ENCODE results near the gene FAR1.

FAR1 gene

GRCh38 chr11:13685461-13686108, 17.1 kb downstream of the FAR1 start:
- Histone ChIP-seq H3K4me1 (no peaks in the 10 kb centered on the region), H3K4me2 (ENCODE audit: low read length) (no peak overlapping the region), H3K4me3 (ENCODE audit: low read depth, low read length) (no peak overlapping the region), H3K79me2 (peaks cover 8% of the 10 kb centered on the region), H3K9ac (no peak overlapping the region), H2AFZ (no peak overlapping the region), H3K27me3 (ENCODE audit: control insufficient read depth, insufficient read depth, low read length) (no peaks in the 10 kb centered on the region), H3K9me3 (ENCODE audit: control insufficient read depth, low read length) (no peaks in the 10 kb centered on the region), H3K36me3 (ENCODE audit: control insufficient read depth, insufficient read depth, low read length) (no peaks in the 10 kb centered on the region), H3K27ac (no peak overlapping the region)
- TF ChIP-seq CTCF (IDR thresholded peaks at IDR 0.05), result no peak

- Histone ChIP-seq H3K27me3 (ENCODE audit: control insufficient read depth, insufficient read depth, low read length) (no peaks in the 10 kb centered on the region), H3K4me3 (ENCODE audit: low read depth, low read length) (no peak overlapping the region), H3K9ac (no peak overlapping the region), H3K36me3 (ENCODE audit: control insufficient read depth, insufficient read depth, low read length) (no peaks in the 10 kb centered on the region), H3K9me3 (ENCODE audit: control insufficient read depth, low read length) (no peaks in the 10 kb centered on the region), H3K79me2 (peaks cover 11% of the 10 kb centered on the region), H2AFZ (no peak overlapping the region), H3K27ac (no peak overlapping the region), H3K4me2 (ENCODE audit: low read length) (no peak overlapping the region), H3K4me1 (no peaks in the 10 kb centered on the region)
- TF ChIP-seq CTCF (IDR thresholded peaks at IDR 0.05), result no peak
Measured at GRCh38 chr11:13686776-13687175, 18.3 kb downstream of the FAR1 start.

- H3K9ac ChIP-seq, result no peak overlapping the region
- H3K79me2 ChIP-seq, result peaks cover 11% of the 10 kb centered on the region
- H3K4me3 ChIP-seq (ENCODE audit: low read depth, low read length), result no peak overlapping the region
- no peaks in the 10 kb centered on the region for H3K4me1 ChIP-seq
- no peak overlapping the region for H3K27ac ChIP-seq
- no peak overlapping the region for H2AFZ ChIP-seq
- H3K36me3 ChIP-seq (ENCODE audit: control insufficient read depth, insufficient read depth, low read length), result no peaks in the 10 kb centered on the region
- H3K9me3 ChIP-seq (ENCODE audit: control insufficient read depth, low read length), result no peaks in the 10 kb centered on the region
- no peak overlapping the region for H3K4me2 ChIP-seq (ENCODE audit: low read length)
- no peak for TF ChIP-seq CTCF (IDR thresholded peaks at IDR 0.05)
- H3K27me3 ChIP-seq (ENCODE audit: control insufficient read depth, insufficient read depth, low read length), result no peaks in the 10 kb centered on the region
Measured at GRCh38 chr11:13687271-13687670, 18.8 kb downstream of the FAR1 start.

GRCh38 chr11:13691286-13691899, 22.9 kb downstream of the FAR1 start:
- peaks cover 9% of the 10 kb centered on the region for H3K79me2 ChIP-seq
- H2AFZ ChIP-seq, result no peak overlapping the region
- TF ChIP-seq CTCF (IDR thresholded peaks at IDR 0.05), result no peak
- no peak overlapping the region for H3K27ac ChIP-seq
- H3K4me2 ChIP-seq (ENCODE audit: low read length), result no peak overlapping the region
- no peaks in the 10 kb centered on the region for H3K27me3 ChIP-seq (ENCODE audit: control insufficient read depth, insufficient read depth, low read length)
- H3K36me3 ChIP-seq (ENCODE audit: control insufficient read depth, insufficient read depth, low read length), result no peaks in the 10 kb centered on the region
- H3K9me3 ChIP-seq (ENCODE audit: control insufficient read depth, low read length), result no peaks in the 10 kb centered on the region
- no peak overlapping the region for H3K4me3 ChIP-seq (ENCODE audit: low read depth, low read length)
- H3K4me1 ChIP-seq, result no peaks in the 10 kb centered on the region
- no peak overlapping the region for H3K9ac ChIP-seq

GRCh38 chr11:13692172-13692571, 23.7 kb downstream of the FAR1 start:
- H3K4me2 ChIP-seq (ENCODE audit: low read length), result no peak overlapping the region
- H3K79me2 ChIP-seq, result peaks cover 9% of the 10 kb centered on the region
- no peaks in the 10 kb centered on the region for H3K4me1 ChIP-seq
- no peak for TF ChIP-seq CTCF (IDR thresholded peaks at IDR 0.05)
- H2AFZ ChIP-seq, result no peak overlapping the region
- no peaks in the 10 kb centered on the region for H3K9me3 ChIP-seq (ENCODE audit: control insufficient read depth, low read length)
- no peaks in the 10 kb centered on the region for H3K27me3 ChIP-seq (ENCODE audit: control insufficient read depth, insufficient read depth, low read length)
- no peak overlapping the region for H3K9ac ChIP-seq
- no peak overlapping the region for H3K27ac ChIP-seq
- no peaks in the 10 kb centered on the region for H3K36me3 ChIP-seq (ENCODE audit: control insufficient read depth, insufficient read depth, low read length)
- H3K4me3 ChIP-seq (ENCODE audit: low read depth, low read length), result no peak overlapping the region

All from parathyroid adenoma (tissue), 2 donors.